Cerebellar nuclear complex (tissue), 1 donor: ENCODE results near the gene RIPK4.
"Not testable (repeated sequence)": the region's sequence is repeated elsewhere in the genome, so short reads cannot be mapped to it uniquely, and the experiment has no call there.

Source experiments
- DNase-seq, 2 experiments: peaks; one replicate each; lab custom pipeline; 2025; lab: John Stamatoyannopoulos, UW

Gene RIPK4

GRCh38 chr21:41737651-41738324 is 29.1 kb downstream of the RIPK4 start:
- DNase-seq: no peak

- DNase-seq: no peak
Observed at GRCh38 chr21:41736423-41736822, 30.4 kb downstream of the RIPK4 start.

DNA sequence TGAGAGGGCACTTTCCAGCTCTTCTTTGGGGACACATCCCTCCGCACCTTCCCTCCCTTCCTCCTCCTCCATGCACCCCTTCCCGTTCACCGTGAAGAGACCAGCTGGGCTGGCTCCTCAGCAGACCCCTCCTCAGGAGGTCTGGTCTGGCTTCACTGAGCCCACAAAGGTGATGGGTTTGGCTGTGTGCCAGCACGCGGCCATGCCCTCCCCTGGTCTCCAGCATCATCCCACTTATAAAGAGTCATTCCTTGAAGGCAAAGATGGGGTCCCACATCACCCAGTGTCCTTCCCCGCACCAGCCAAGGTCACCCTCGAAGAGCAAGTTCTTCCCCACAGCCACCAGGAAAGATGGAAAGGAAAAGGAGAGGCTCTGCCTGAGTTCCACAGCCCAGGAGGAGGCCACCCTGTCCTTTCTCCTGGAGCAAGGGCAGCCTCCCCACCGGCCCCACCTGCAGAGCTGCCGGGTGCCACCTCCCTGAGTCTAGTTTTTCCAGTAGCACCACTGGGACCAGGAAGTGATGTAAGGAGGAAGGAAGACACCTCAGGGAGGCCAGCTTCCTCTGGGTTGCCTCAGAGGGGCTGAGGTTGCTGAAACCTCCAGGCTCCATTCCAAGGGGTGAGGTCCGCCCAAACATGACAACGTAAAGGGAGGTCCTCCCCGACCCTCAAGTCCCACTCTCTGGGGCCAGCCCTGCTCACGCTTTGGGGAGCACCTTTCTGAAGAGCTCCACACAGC is 32.7 kb downstream of the RIPK4 start:
- no peak for DNase-seq

GRCh38 chr21:41731081-41731480 is 35.8 kb downstream of the RIPK4 start:
- no peak for DNase-seq

DNA sequence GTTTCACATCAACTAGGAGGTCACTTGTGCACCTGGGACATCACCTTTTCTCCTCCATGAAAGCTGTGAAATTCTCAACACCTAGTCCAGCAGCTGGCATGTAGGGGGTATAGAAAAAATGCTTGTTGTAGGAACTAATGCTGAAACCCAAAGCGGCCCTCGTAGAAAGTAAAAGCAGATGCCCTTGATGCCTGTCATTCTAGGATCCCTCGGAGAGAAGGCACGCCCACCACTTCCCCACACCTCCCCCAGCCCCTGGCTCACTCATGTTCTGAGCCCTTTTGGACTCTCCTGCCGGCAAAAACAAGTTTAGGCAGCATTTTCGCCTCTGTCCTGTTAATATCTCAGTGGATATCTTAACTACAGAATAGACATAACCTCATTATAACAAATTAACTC is 36.5 kb downstream of the RIPK4 start:
- DNase-seq: no peak

GRCh38 chr21:41729701-41730366 is 37.0 kb downstream of the RIPK4 start:
- no peak for DNase-seq

DNA sequence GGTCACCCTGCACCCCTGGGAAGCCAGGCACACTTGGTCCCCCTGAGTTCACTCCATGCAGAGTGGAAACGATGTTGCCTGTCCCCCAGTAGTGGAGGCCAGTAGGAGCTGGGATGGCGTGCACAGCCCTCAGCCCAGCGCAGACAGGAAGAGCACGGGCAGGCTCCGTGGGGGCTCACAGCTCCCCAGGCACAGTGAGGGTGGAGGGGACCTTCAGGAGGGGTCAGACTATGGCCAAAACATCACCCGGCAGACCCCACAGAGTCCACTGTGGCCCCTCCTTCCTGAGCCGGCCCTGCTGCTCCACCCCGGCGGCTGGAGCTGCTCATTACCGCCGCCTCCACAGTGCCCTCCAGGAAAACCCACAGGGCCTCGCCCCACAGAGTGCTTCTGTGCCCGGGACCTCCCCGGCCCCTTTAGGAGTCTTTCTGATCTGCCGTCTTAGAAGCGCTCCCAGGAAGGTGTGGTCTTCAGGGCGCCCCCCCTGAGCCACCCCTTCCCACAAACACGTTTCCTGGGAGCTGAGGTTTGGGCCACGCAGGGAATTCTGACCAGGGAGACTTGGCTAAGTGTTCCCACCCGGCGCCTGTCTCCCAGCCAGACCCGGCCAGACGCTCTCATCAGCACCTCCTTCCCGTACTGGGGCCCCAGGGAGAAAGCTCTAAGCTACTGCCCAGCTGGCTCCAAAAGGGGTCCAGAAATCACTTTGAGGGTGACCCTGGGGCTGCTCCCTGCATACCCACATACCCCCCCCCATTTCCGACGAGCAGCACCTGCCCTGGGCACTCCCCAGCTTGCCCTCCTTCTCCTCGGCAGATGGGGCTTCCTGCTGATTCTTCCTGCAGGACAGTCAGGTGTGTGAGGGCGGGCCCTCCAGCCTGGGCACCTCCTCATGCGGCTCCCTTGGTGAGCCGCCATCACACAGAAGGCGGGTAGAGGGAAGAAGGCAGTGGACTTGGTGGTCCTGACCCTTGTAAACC is 38.8 kb downstream of the RIPK4 start:
- DNase-seq: no peak

- DNase-seq: no peak
Observed at GRCh38 chr21:41726970-41727783, 39.7 kb downstream of the RIPK4 start.

DNA sequence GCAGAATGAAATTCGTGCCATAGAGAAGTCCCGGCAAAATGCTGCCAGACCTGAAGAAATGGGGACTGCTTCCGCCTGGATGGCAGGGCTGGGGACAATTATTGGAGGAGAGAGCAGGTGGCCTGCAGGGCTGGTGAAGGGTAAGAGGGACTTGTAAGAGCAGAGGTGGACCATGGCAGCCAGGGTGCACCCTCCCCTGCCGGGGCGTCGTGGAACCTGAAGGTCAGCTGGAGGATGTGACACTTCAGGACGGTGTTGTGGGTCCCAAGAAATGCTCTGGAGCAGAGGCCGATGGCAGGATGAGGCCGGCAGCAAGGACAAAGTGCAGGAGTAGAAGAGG is 40.3 kb downstream of the RIPK4 start:
- no peak for DNase-seq

GRCh38 chr21:41726058-41726558 is 40.7 kb downstream of the RIPK4 start:
- no peak for DNase-seq

DNA sequence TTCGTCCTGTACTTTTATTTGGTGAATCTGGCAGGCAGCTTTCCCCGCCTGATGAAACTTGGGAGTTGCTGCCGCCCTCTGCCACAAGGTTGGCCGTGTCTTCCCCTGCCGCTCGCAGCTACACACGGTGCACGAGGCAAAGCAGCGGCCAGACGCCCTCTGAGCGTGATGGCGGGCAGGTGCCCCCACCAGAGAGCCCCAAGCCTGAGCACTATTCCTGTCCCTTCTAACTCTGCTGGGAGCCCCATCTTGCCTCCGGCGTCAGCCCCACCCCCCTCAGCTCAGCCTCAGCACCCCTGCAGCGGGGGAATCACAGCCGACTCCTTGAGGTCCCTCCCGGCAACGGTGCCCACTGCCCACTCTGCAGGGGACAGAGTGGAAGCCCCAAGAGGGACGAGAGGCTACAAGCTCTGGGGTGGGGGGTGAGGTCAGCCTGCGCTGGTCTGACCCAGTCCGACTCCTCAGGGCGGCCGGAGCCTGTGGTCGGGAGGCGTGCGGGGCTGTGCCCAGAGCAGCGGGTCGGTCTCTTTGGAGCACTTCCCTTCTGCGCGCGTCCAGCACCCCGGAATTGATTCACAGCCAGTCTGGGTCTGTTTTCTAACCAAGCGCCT is 41.3 kb downstream of the RIPK4 start:
- no peak for DNase-seq

DNA sequence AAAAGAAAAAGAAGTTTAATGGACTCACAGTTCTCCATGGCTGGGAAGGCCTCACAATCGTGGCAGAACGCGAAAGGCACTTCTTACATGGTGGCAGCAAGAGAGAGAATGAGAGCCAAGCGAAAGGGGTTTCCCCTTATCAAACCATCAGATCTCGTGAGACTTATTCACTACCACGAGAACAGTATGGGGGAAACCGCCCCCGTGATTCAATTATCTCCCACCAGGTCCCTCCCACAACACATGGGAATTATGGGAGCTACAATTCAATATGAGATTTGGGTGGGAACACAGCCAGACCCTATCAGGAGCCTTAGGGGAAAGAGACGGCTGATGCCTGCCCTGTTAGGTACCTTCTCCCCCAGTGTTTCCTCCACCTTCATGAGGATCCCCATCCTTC is 43.0 kb downstream of the RIPK4 start:
- not testable (repeated sequence) for DNase-seq

GRCh38 chr21:41722052-41723018 is 44.5 kb downstream of the RIPK4 start:
- no peak for DNase-seq

DNA sequence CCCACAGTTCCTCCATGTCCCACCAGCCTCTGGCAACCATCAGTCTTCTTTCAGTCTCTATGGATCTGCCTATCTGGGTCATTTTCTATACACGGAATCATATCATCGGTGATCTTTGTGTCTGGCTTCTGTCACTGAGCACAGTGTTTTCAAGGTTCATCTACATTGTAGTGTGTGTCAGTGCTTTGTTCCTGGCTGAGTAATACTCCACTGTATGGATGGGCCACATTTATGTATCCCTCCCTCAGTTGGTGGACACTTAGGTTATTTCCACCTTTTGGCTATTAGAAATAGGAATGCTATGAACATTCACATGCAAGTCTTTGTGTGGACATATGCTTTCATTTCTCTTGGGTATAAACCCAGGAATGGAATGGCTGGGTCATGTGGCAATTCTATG is 46.6 kb downstream of the RIPK4 start:
- no peak for DNase-seq

DNA sequence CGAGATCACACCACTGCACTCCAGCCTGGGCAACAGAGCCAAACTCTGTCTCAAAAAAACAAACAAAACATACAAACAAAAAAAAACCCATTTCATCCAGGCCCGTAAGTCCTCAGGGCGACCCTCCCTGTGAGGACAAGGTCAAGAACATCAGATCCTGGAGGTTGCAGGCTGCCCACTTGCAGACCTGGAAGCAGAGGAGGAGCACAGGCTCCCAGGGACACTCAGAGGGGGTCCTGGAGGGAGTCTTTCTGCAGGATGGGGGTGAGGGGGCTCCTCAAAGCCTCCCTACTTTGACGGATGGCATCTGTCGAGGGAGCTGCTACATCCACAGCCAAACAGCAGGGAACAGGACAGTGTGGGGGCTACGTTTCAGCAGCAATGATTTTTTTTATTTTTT is 47.2 kb downstream of the RIPK4 start:
- no peak for DNase-seq

DNA sequence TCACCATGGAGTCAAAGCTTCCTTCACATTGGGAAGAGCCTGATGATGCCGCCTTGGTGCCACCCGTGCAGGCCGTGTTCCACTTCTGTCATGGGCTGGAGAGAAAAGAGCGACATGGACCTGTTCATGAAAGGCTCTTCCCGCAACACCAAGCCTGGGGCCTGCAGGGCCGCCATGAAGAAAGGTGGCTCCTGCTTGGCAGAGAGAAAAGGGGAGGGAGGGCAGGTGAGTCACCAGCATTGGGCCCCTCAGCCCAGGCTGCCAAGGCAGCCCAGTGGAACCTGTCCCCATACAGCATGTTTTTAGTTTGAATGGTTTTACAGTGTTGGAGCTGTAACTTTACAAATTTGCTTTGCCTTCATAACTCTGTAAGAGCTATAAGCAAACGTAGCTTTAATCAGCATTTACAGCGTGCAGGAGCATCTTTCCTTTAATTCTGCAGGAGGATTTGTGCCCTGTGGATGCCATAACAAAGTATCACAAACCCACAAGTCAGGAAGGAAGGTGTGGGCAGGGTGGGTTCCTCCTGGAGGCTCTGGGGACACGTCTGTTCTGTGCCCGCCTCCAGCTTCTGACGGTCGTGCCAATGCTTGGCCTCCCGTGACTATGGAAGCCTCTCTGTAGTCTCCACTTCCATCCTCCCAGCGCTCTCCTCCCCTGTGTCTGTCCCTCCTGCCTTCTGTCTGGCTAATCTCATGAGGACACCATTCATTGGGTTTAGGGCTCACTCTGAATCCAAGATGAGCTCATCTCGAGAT is 49.1 kb downstream of the RIPK4 start:
- DNase-seq: no peak

GRCh38 chr21:41716751-41717150 is 50.1 kb downstream of the RIPK4 start:
- no peak for DNase-seq

DNA sequence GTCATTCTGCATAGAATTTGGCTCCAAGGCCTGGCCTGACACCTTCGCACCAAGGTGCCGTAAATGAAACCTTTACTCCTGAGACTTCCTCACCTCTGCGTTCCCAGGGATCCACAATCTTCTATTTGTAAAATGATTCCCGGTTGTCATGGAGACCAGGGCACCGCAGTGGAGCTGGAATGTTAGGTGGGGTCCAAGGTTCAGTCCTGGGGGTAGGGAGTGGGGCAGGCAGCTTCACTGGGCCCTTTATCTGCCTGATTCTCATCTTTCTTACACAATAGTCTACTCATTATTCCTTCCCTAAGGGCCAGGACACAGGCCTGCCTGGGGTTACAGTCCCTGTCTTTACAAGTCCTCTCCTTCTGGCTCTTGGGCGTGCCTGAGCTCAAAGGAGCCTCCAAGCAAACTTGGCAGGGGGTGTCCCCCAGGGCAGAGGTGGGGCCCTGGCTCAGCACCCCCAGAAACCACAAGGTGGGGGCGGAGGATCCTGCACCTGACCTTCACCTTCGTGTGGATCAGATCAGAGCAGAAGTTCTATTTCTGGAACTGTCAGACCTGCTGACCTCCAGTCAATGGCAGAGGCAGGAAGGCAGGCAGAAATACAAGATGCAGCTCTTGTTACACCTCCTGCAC is 51.1 kb downstream of the RIPK4 start:
- DNase-seq: no peak
